Measurements from ENCODE around the gene CLIC5.
A peak's percentile ranks its signal among the peaks of the same experiment; 100 is the strongest.

The CLIC5 gene

GRCh38 chr6:46015119-46015968, at the start of gene CLIC5:
TSS of gene CLIC5 (minus strand) at chr6:46015860. CDS start at chr6:46015542, 318 bp downstream.
- FAIRE-seq (peak; percentile 51), DNase-seq (ENCODE audit: insufficient read length, low spot score) (peak; percentile 31)

DNA sequence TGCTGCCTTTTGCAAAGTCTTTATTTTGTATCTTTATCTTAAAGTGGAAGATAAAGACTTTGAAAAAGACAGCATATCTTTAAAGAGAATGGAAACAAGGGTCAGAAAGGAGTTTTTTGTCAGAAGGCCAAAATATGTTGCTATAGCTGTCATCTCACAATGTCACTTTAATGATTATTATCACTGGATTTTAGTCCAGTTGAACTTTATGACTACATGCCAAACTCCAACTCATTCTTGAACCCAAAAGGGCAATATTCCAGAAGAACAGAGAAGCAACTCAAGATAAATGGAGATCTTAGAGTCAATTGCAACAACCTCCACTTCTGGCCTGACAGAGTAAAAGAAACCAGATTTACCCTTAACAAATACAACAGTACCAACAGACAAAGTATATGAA, 47.3 kb upstream of the CLIC5 start:
- FAIRE-seq (no peak), DNase-seq (ENCODE audit: insufficient read length, low spot score) (no peak)

DNA sequence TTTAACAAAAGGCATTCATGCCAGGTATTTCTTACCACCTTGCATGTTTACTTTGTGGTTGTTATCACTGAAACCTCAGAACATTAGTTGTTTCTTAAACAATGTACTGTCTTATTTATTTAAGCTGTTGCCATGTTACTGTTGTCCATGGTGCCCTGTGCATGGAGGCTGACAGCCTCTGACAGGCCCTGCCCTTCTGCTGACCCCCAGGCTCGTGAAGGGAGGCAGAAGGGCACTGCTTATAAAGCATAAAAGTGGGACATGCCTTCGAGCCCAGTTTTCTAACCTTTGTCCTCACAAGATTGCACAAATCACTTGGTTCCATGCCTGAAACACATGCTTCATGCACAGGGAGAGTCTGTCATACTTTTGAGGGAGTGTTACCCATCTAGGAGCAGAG, 46.7 kb upstream of the CLIC5 start:
- FAIRE-seq (no peak), DNase-seq (ENCODE audit: insufficient read length, low spot score) (no peak)

GRCh38 chr6:46061497-46061896, 45.8 kb upstream of the CLIC5 start:
- DNase-seq (ENCODE audit: insufficient read length, low spot score) (no peak), FAIRE-seq (no peak)

DNA sequence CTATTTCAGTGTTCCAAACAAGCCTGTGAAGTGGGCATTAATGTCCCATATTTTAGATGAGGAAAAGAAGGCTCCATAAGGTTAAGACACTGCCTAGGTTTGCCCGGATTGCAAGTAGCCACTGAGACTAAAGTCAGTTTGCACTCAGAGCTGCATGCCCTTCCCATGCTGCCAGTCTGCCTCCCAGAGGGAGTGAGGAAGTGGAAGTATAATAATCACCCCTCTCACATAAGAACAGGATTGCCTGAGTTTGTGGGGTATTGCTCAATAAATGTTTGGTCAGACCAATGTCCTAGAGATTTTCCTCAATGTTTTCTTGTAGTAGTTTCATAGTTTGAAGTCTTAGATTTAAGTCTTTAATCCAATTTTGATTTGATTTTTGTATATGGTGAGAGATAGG, 43.9 kb upstream of the CLIC5 start:
- no peak for DNase-seq (ENCODE audit: insufficient read length, low spot score)
- no peak for FAIRE-seq

GRCh38 chr6:46058951-46059350, 43.3 kb upstream of the CLIC5 start:
- FAIRE-seq (no peak), DNase-seq (ENCODE audit: insufficient read length, low spot score) (no peak)

GRCh38 chr6:46057792-46058191, 42.1 kb upstream of the CLIC5 start:
- no peak for FAIRE-seq
- DNase-seq (ENCODE audit: insufficient read length, low spot score) = no peak

GRCh38 chr6:46056906-46057529, 41.4 kb upstream of the CLIC5 start:
- DNase-seq (ENCODE audit: insufficient read length, low spot score) = no peak
- FAIRE-seq = no peak

GRCh38 chr6:46054516-46054915, 38.9 kb upstream of the CLIC5 start:
- FAIRE-seq (no peak), DNase-seq (ENCODE audit: insufficient read length, low spot score) (no peak)

DNA sequence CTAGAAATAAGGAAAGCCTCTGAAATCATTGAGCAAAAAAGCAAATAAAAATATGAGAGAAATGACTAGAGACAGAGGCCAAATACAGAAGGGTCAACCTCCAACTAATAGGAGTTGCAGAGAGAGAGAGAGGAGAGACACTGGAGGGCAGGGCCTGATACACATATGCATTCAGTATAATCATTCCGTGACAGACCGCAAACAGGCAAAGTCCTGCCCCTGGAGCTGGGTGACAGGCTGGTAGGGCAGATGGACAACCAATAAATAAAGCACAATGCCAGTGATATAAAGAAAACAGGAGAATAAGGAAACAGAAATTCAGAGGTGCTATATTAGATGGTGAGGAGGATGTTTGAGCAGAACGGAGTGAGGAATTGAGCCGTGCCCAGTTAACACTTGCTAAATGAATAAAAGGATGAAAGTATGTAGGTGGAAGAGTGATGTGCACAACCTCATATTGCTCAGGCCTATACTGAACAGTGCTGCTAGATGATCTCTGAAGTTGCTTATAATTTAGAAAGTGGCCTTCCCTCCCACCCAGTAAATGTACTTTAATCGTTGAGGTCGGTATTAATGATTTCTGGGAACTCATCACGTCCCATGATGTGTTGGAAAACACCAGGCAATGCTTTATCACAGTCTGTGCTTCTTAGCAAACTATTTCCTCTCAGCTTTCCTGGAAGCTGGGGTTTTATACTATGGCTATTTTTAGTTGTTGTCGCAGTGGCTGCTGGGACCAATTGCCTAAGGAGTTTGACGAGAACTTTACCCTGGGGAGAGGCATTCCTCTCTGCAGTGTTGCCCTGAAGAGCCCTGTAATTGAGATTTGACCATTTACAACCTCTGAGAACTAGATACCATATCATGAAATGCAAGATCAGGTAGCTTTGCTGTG, 37.6 kb upstream of the CLIC5 start:
- DNase-seq (ENCODE audit: insufficient read length, low spot score) (no peak), FAIRE-seq (no peak)

GRCh38 chr6:46052479-46052878, 36.8 kb upstream of the CLIC5 start:
- no peak for FAIRE-seq

GRCh38 chr6:46051962-46052361, 36.3 kb upstream of the CLIC5 start:
- no peak for DNase-seq (ENCODE audit: insufficient read length, low spot score)
- FAIRE-seq = no peak

More at GRCh38 chr6:46052479-46052878, 36.8 kb upstream of the CLIC5 start:
- DNase-seq (ENCODE audit: insufficient read length, low spot score) = no peak

- FAIRE-seq = no peak
- DNase-seq (ENCODE audit: insufficient read length, low spot score) = no peak
Observed at GRCh38 chr6:46050845-46051405, 35.3 kb upstream of the CLIC5 start.

GRCh38 chr6:46048646-46049297, 33.1 kb upstream of the CLIC5 start:
- DNase-seq (ENCODE audit: insufficient read length, low spot score) (no peak), FAIRE-seq (no peak)

DNA sequence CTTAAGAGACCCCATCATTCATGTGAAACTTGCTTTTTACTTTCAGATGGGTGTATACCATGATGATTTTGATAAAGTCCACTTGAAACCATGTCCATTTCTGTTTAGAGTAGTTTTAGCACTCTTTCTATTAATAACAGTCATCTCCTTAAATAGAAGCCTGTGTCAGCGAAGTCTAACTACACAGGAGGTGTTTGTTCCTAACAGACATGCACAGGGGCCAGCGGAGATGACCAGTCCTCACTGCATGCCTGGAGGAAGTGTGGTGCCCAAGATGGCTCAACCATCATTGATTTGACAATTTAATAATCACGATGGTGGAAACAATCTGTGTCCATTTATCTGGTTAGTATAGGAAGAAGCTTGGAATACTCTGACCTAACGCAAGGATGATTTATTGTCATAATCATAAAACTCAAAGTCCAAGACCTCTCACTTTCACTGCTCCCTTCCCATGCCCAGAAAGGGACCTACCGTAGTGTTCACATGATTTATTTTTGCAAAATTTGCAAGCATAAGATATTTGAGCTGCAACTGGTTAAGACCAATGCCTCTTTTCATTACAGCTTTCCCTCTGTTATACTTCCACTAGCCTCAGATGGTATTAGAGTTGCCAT, 31.0 kb upstream of the CLIC5 start:
- FAIRE-seq = no peak
- DNase-seq (ENCODE audit: insufficient read length, low spot score) = no peak

DNA sequence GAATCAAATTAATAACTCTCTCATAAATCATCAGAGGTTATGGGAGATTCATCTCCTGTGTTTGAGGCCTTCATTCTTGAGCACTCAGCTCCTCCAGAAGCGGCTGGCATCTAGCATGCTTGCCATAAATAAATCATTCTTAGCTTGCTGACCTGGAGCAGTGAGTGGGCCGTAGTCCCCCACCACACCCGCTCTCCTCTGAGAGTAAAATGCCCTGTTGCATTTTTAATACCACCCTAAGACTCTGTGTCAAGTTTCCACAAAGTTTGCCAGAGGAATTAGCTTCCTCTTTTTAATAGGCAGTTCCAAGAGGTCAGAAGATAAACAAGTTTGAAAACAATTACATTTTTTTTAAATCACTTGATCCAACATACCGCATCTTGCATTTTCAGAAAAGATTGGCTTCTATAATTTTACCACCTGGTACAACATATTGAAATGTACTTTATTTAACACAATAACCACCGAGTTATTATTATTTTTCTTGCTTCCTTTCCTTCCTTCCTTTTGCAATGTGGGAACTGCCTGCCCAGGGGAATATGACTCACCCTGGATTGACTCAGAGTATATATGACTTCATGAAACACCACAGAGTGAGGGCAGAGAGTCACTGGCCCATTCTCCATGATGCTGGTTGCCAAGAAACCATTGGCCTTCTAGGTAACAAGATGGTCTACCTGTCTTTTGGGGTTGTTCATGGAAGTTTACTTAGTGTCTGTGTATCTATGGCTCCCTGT, 29.4 kb upstream of the CLIC5 start:
- no peak for DNase-seq (ENCODE audit: insufficient read length, low spot score)
- FAIRE-seq = no peak

- peak; percentile 68 for FAIRE-seq
- DNase-seq (ENCODE audit: insufficient read length, low spot score) = peak; percentile 40
Observed at GRCh38 chr6:46042355-46042999, 26.8 kb upstream of the CLIC5 start.

DNA sequence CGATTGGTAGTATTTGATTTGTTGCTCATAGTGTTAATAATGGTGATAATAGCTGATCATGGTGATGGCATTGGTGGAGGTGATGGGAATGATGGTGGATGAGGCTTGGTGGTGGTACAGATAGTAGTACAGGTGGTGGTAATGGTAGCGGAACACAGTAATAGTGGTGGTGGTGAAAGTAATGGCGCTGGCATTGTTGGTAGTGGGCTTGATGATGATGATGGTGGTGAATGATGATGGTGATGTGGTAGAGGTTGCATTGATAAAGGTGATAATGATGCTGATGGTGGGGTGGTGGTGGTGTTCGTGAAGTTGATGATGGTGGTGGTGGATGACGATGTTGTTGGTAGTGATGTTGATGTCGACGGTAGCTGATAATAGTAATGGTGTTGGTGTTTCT, 24.6 kb upstream of the CLIC5 start:
- FAIRE-seq = no peak
- no peak for DNase-seq (ENCODE audit: insufficient read length, low spot score)

GRCh38 chr6:46039646-46040045, 24.0 kb upstream of the CLIC5 start:
- FAIRE-seq = no peak

More at GRCh38 chr6:46039646-46040045, 24.0 kb upstream of the CLIC5 start:
- no peak for DNase-seq (ENCODE audit: insufficient read length, low spot score)
